ENCODE measurements around the gene IARS1. TPM values are rescaled to one million over a fixed set of nuclear protein-coding genes. Genes with fewer than 3 reads are reported as not detected.

IARS1 gene
- total and polyA plus RNA-seq, 2 donors (not counting 3 experiments of a cell fraction or from before 2014, with no cell fraction given): 32.8 to 132 TPM

- TF ChIP-seq FOS (IDR thresholded peaks at IDR 0.05; ENCODE audit: borderline replicate concordance, insufficient read depth, low read length) (no peak), MYC (IDR thresholded peaks at IDR 0.05; ENCODE audit: low read depth, low read length) (no peak), POLR2A (IDR thresholded peaks at IDR 0.05; ENCODE audit: low read depth, low read length) (no peak), EZH2 (IDR thresholded peaks at IDR 0.05; ENCODE audit: borderline replicate concordance, low read depth, low read length, severe bottlenecking) (no peak)
- TF ChIP-seq, protein P1, sequence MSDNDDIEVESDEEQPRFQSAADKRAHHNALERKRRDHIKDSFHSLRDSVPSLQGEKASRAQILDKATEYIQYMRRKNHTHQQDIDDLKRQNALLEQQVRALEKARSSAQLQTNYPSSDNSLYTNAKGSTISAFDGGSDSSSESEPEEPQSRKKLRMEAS (IDR thresholded peaks at IDR 0.05; ENCODE audit: insufficient read depth, insufficient read length): no peak
- no TSS peak for BruUV-seq (replicated peaks)
- H3K9me3 ChIP-seq (replicated peaks; ENCODE audit: control insufficient read depth, insufficient read depth, low read length): no peaks in the 10 kb centered on the region
- no peaks in the 10 kb centered on the region for H3K4me1 ChIP-seq (ENCODE audit: control insufficient read depth, extremely low read depth, insufficient read depth, low read length)
- no peaks in the 10 kb centered on the region for H4K20me1 ChIP-seq (replicated peaks; ENCODE audit: control insufficient read depth, extremely low read depth, insufficient read depth, low read length)
- dilution Hi-C loops (cut with MboI; ENCODE audit: extremely low pct_ligation_motif_present, low sequenced_read_pairs) (no loop called here), intact Hi-C loops (cut with micrococcal nuclease) (loop anchor here (10.0 kb wide), 1 partner anchor 377 kb away; no protein-coding TSS in a partner anchor)
- no peak overlapping the region for H2AFZ ChIP-seq (ENCODE audit: low read depth, low read length)
- H3K79me2 ChIP-seq (ENCODE audit: control insufficient read depth, insufficient read depth, low read length): no peaks in the 10 kb centered on the region
- no peak overlapping the region for H3K4me3 ChIP-seq (replicated peaks in 1 of 3; ENCODE audit: insufficient read depth in 1 of 3, low read depth in 1 of 3, low read length in 3 of 3)
- FAIRE-seq (no peak), DNase-seq (ENCODE audit: low read depth, low spot score) (no peak)
- no peak overlapping the region for H3K4me2 ChIP-seq (ENCODE audit: insufficient read depth, low read length)
- POLR2A ChIA-PET: no interaction called here
- H3K9me1 ChIP-seq (replicated peaks; ENCODE audit: control insufficient read depth, extremely low read depth, insufficient read depth, low read length): no peaks in the 10 kb centered on the region
- no peak overlapping the region for H3K9ac ChIP-seq (replicated peaks; ENCODE audit: extremely low read depth, insufficient read depth, low read length)
- no peaks in the 10 kb centered on the region for H3K27me3 ChIP-seq (ENCODE audit: control insufficient read depth in 2 of 2, insufficient read depth in 2 of 2, low read length in 2 of 2)
- CTCF ChIA-PET: no interaction called here
- H3K27ac ChIP-seq (ENCODE audit: insufficient read depth, low read depth, low read length): no peak overlapping the region
- peaks cover 19 to 34% of the 10 kb centered on the region in 2 experiments for H3K36me3 ChIP-seq (ENCODE audit: control insufficient read depth in 2 of 2, extremely low read depth in 1 of 2, insufficient read depth in 2 of 2, low read length in 2 of 2)
These were observed 36.2 kb downstream of the IARS1 start for GRCh38 chr9:92257327-92257726.

DNA sequence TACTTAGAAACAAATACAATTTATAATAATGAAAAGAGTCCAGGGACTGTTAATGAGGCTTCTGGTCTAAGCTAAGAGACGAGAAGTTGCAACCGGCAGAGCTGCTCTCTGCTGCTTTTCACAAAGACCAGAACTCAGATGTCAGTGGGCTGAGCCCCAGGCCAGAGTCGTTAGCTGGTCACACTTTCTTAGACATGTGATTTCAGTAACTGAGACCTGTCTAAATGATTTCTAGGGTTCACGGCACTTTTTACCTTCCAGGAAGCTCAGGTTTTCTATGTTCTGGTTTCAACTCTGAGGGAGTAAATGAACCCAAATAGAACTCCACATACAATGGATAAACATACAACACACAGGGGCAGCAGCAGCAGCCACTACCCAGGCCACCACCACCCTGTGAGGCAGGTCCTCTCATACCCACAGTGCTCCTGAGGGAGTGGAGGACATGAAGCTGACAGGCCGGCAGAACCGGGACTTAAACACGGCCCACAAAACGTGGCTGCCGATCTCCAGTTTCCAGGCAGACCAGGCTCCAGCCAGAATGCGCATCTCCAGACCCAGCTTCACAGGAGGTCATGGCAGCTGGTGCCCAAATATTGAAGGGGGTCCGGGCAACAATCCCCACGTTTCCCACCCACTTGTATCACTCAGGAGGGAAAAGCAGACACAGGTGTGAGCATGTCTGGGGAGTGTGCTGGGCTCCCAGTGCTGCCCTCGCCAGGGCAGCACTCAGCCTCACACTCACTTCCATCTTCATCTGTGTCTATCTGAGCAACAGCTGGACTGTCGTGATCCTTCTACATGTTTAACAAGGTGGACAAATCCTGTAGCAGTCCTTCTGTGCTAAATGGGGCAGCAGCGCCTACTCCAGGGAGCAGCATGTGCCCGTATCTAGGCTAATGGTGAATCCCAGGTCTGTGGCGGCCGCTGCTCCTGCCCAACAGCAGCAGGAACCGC lies 38.8 kb downstream of the IARS1 start:
- Histone ChIP-seq H3K4me1 (ENCODE audit: control insufficient read depth, extremely low read depth, insufficient read depth, low read length) (no peaks in the 10 kb centered on the region), H3K9ac (replicated peaks; ENCODE audit: extremely low read depth, insufficient read depth, low read length) (no peak overlapping the region), H3K79me2 (ENCODE audit: control insufficient read depth, insufficient read depth, low read length) (no peaks in the 10 kb centered on the region), H3K27ac (ENCODE audit: insufficient read depth, low read depth, low read length) (no peak overlapping the region), H3K4me2 (ENCODE audit: insufficient read depth, low read length) (no peak overlapping the region), H4K20me1 (replicated peaks; ENCODE audit: control insufficient read depth, extremely low read depth, insufficient read depth, low read length) (no peaks in the 10 kb centered on the region), H3K4me3 (replicated peaks in 1 of 3; ENCODE audit: insufficient read depth in 1 of 3, low read depth in 1 of 3, low read length in 3 of 3) (no peak overlapping the region), H3K9me3 (replicated peaks; ENCODE audit: control insufficient read depth, insufficient read depth, low read length) (no peaks in the 10 kb centered on the region), H3K27me3 (ENCODE audit: control insufficient read depth in 2 of 2, insufficient read depth in 2 of 2, low read length in 2 of 2) (no peaks in the 10 kb centered on the region), H3K9me1 (replicated peaks; ENCODE audit: control insufficient read depth, extremely low read depth, insufficient read depth, low read length) (no peaks in the 10 kb centered on the region), H2AFZ (ENCODE audit: low read depth, low read length) (no peak overlapping the region), H3K36me3 (ENCODE audit: control insufficient read depth in 2 of 2, extremely low read depth in 1 of 2, insufficient read depth in 2 of 2, low read length in 2 of 2) (peaks cover 33 to 43% of the 10 kb centered on the region in 2 experiments)
- intact Hi-C loops (cut with micrococcal nuclease): loop anchor here (10.0 kb wide), 1 partner anchor 380 kb away; no protein-coding TSS in a partner anchor
- CTCF ChIA-PET: interaction anchor here (1.2 to 2.2 kb wide), 2 partner anchors 12 to 114 kb away, joined by 3 to 8 read pairs; no protein-coding TSS in a partner anchor
- BruUV-seq (replicated peaks): no TSS peak
- TF ChIP-seq EZH2 (IDR thresholded peaks at IDR 0.05; ENCODE audit: borderline replicate concordance, low read depth, low read length, severe bottlenecking) (no peak), POLR2A (IDR thresholded peaks at IDR 0.05; ENCODE audit: low read depth, low read length) (no peak), MYC (IDR thresholded peaks at IDR 0.05; ENCODE audit: low read depth, low read length) (no peak), FOS (IDR thresholded peaks at IDR 0.05; ENCODE audit: borderline replicate concordance, insufficient read depth, low read length) (no peak), POLR2AphosphoS5 (IDR thresholded peaks at IDR 0.05; ENCODE audit: insufficient read depth, low read depth, low read length) (no peak), JUN (IDR thresholded peaks at IDR 0.05; ENCODE audit: borderline replicate concordance, insufficient read depth, insufficient read length, low read depth) (no peak), GATA2 (IDR thresholded peaks at IDR 0.05; ENCODE audit: insufficient read depth, insufficient read length, low read depth, low read length) (no peak)
- TF ChIP-seq, protein P2, sequence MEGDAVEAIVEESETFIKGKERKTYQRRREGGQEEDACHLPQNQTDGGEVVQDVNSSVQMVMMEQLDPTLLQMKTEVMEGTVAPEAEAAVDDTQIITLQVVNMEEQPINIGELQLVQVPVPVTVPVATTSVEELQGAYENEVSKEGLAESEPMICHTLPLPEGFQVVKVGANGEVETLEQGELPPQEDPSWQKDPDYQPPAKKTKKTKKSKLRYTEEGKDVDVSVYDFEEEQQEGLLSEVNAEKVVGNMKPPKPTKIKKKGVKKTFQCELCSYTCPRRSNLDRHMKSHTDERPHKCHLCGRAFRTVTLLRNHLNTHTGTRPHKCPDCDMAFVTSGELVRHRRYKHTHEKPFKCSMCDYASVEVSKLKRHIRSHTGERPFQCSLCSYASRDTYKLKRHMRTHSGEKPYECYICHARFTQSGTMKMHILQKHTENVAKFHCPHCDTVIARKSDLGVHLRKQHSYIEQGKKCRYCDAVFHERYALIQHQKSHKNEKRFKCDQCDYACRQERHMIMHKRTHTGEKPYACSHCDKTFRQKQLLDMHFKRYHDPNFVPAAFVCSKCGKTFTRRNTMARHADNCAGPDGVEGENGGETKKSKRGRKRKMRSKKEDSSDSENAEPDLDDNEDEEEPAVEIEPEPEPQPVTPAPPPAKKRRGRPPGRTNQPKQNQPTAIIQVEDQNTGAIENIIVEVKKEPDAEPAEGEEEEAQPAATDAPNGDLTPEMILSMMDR (IDR thresholded peaks at IDR 0.05; ENCODE audit: extremely low read depth in 1 of 2, insufficient read depth in 1 of 2, low read depth in 1 of 2, low read length in 2 of 2): no peak
- TF ChIP-seq, protein P1 (IDR thresholded peaks at IDR 0.05; ENCODE audit: insufficient read depth, insufficient read length): no peak
- no peak for DNase-seq (ENCODE audit: low read depth, low spot score)
- FAIRE-seq: no peak
- POLR2A ChIA-PET: no interaction called here
- dilution Hi-C loops (cut with MboI; ENCODE audit: extremely low pct_ligation_motif_present, low sequenced_read_pairs): no loop called here
